ENCODE results near the gene SPATA46.

Gene SPATA46

DNA sequence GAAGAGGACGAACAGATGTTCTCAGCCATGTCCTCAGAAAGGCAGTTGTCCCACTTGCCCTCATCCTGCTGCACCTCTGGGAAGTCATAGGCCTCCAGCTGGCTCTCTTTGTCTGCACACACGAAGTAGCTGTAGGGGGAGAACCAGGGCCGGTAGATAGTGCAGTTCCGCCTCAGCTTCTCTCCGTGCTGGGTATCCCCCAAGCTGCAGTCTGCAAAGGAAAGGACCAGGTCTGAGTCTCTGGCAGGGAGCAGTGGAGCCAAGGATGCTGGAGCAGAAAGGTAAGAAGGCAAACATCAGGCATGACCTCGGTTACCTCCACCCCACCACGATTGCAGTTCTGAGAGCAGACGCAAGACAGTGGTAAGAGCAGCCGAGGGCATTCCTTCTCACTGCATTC is 2.2 kb downstream of the SPATA46 start (continued):
- TF ChIP-seq, protein P1, sequence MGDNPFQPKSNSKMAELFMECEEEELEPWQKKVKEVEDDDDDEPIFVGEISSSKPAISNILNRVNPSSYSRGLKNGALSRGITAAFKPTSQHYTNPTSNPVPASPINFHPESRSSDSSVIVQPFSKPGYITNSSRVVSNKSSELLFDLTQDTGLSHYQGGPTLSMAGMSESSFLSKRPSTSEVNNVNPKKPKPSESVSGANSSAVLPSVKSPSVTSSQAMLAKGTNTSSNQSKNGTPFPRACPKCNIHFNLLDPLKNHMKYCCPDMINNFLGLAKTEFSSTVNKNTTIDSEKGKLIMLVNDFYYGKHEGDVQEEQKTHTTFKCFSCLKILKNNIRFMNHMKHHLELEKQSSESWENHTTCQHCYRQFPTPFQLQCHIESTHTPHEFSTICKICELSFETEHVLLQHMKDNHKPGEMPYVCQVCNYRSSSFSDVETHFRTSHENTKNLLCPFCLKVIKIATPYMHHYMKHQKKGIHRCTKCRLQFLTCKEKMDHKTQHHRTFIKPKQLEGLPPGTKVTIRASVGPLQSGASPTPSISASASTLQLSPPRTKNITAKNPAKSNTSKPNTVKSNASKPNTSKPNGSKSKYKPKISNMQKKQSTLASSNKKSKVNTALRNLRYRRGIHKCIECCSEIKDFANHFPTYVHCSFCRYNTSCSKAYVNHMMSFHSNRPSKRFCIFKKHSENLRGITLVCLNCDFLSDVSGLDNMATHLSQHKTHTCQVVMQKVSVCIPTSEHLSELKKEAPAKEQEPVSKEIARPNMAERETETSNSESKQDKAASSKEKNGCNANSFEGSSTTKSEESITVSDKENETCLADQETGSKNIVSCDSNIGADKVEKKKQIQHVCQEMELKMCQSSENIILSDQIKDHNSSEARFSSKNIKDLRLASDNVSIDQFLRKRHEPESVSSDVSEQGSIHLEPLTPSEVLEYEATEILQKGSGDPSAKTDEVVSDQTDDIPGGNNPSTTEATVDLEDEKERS (tag by site-specific recombination; IDR thresholded peaks at IDR 0.05) = no peak
- no peak for TF ChIP-seq ZNF350 (tag by site-specific recombination; IDR thresholded peaks at IDR 0.05)
- TF ChIP-seq ZNF585B (tag by site-specific recombination; IDR thresholded peaks at IDR 0.05) = no peak
- TF ChIP-seq ZXDB (tag by site-specific recombination; IDR thresholded peaks at IDR 0.05) = no peak
- TF ChIP-seq, protein P2, sequence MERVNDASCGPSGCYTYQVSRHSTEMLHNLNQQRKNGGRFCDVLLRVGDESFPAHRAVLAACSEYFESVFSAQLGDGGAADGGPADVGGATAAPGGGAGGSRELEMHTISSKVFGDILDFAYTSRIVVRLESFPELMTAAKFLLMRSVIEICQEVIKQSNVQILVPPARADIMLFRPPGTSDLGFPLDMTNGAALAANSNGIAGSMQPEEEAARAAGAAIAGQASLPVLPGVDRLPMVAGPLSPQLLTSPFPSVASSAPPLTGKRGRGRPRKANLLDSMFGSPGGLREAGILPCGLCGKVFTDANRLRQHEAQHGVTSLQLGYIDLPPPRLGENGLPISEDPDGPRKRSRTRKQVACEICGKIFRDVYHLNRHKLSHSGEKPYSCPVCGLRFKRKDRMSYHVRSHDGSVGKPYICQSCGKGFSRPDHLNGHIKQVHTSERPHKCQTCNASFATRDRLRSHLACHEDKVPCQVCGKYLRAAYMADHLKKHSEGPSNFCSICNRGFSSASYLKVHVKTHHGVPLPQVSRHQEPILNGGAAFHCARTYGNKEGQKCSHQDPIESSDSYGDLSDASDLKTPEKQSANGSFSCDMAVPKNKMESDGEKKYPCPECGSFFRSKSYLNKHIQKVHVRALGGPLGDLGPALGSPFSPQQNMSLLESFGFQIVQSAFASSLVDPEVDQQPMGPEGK (tag by site-specific recombination; IDR thresholded peaks at IDR 0.05) = no peak
- TF ChIP-seq, protein P3, sequence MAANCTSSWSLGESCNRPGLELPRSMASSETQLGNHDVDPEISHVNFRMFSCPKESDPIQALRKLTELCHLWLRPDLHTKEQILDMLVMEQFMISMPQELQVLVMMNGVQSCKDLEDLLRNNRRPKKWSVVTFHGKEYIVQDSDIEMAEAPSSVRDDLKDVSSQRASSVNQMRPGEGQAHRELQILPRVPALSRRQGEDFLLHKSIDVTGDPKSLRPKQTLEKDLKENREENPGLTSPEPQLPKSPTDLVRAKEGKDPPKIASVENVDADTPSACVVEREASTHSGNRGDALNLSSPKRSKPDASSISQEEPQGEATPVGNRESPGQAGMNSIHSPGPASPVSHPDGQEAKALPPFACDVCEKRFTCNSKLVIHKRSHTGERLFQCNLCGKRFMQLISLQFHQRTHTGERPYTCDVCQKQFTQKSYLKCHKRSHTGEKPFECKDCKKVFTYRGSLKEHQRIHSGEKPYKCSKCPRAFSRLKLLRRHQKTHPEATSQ (tag by site-specific recombination; IDR thresholded peaks at IDR 0.05) = no peak
- no peak for TF ChIP-seq ZNF10 (tag by site-specific recombination; IDR thresholded peaks at IDR 0.05)
- no peak for TF ChIP-seq ZNF394 (tag by site-specific recombination; IDR thresholded peaks at IDR 0.05; ENCODE audit: borderline replicate concordance)
- TF ChIP-seq, protein P4, sequence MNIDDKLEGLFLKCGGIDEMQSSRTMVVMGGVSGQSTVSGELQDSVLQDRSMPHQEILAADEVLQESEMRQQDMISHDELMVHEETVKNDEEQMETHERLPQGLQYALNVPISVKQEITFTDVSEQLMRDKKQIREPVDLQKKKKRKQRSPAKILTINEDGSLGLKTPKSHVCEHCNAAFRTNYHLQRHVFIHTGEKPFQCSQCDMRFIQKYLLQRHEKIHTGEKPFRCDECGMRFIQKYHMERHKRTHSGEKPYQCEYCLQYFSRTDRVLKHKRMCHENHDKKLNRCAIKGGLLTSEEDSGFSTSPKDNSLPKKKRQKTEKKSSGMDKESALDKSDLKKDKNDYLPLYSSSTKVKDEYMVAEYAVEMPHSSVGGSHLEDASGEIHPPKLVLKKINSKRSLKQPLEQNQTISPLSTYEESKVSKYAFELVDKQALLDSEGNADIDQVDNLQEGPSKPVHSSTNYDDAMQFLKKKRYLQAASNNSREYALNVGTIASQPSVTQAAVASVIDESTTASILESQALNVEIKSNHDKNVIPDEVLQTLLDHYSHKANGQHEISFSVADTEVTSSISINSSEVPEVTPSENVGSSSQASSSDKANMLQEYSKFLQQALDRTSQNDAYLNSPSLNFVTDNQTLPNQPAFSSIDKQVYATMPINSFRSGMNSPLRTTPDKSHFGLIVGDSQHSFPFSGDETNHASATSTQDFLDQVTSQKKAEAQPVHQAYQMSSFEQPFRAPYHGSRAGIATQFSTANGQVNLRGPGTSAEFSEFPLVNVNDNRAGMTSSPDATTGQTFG (tag by site-specific recombination; IDR thresholded peaks at IDR 0.05; ENCODE audit: borderline replicate concordance) = no peak
- TF ChIP-seq ZNF23 (tag by site-specific recombination; IDR thresholded peaks at IDR 0.05; ENCODE audit: borderline replicate concordance) = no peak
- no peak for TF ChIP-seq HOXA7 (CRISPR knock-in tag; IDR thresholded peaks at IDR 0.05; ENCODE audit: borderline replicate concordance)

DNA sequence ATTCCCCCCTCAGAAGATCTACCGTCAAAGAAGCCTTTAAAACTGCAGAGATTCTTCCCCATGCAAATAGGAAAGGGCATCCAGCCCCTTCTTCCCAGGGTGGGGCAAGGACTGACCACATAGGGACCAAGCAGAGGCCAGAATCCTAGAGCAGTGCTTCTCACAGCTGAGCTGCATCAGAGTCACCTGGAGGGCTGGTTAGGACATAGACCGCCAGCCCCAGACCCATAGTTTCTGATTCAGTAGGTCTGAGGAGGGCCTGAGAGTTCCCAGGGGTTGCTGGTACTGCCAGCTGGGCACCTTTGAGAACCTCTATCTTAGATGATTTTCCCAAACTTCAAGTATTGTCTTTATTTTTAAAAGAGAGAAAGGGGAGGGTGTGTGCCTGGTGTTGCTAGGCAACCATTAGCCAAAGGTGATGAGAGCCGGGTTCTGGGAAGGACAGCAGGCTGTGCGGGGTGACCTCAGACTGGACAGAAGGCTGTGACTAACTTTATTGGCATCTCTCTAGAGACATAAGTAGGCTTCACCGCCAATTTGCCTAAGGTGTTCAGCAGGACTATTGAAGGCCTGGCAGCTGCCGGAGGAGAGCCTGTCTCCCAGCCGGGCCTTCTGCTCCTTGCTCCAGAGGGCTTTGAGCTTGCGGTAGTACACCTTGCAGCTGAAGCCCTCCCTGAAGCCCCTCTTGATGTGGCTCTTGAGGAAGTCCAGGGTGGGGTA is 3.0 kb downstream of the SPATA46 start:
- no peak overlapping the region for H3K27ac ChIP-seq (ENCODE audit: extremely low read depth, low read depth, low read length)
- POLR2A ChIA-PET = no interaction called here
- H3K36me3 ChIP-seq (ENCODE audit: control insufficient read depth in 2 of 2, insufficient read depth in 1 of 2, low read length in 2 of 2) = no peaks in the 10 kb centered on the region; a peak in 1 of 3 replicates
- H3K9me3 ChIP-seq (ENCODE audit: control insufficient read depth, insufficient read depth, low read depth, low read length) = no peaks in the 10 kb centered on the region
- H3K4me3 ChIP-seq (ENCODE audit: low read depth, low read length) = no peak overlapping the region
- H3K4me1 ChIP-seq (ENCODE audit: control insufficient read depth, insufficient read depth, low read length) = no peaks in the 10 kb centered on the region
- CTCF ChIA-PET = no interaction called here
- TF ChIP-seq, protein P5, sequence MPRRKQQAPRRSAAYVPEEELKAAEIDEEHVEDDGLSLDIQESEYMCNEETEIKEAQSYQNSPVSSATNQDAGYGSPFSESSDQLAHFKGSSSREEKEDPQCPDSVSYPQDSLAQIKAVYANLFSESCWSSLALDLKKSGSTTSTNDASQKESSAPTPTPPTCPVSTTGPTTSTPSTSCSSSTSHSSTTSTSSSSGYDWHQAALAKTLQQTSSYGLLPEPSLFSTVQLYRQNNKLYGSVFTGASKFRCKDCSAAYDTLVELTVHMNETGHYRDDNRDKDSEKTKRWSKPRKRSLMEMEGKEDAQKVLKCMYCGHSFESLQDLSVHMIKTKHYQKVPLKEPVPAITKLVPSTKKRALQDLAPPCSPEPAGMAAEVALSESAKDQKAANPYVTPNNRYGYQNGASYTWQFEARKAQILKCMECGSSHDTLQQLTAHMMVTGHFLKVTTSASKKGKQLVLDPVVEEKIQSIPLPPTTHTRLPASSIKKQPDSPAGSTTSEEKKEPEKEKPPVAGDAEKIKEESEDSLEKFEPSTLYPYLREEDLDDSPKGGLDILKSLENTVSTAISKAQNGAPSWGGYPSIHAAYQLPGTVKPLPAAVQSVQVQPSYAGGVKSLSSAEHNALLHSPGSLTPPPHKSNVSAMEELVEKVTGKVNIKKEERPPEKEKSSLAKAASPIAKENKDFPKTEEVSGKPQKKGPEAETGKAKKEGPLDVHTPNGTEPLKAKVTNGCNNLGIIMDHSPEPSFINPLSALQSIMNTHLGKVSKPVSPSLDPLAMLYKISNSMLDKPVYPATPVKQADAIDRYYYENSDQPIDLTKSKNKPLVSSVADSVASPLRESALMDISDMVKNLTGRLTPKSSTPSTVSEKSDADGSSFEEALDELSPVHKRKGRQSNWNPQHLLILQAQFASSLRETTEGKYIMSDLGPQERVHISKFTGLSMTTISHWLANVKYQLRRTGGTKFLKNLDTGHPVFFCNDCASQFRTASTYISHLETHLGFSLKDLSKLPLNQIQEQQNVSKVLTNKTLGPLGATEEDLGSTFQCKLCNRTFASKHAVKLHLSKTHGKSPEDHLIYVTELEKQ (tag by site-specific recombination; IDR thresholded peaks at IDR 0.05; ENCODE audit: borderline replicate concordance) = no peak
- TF ChIP-seq ZNF792 (tag by site-specific recombination; IDR thresholded peaks at IDR 0.05) (no peak), HOXC10 (CRISPR knock-in tag; IDR thresholded peaks at IDR 0.05) (no peak), ZNF629 (tag by site-specific recombination; IDR thresholded peaks at IDR 0.05) (no peak), ZNF266 (tag by site-specific recombination; IDR thresholded peaks at IDR 0.05; ENCODE audit: low read depth) (no peak), ZIC2 (tag by site-specific recombination; IDR thresholded peaks at IDR 0.05) (no peak), HOXD13 (CRISPR knock-in tag; IDR thresholded peaks at IDR 0.05; ENCODE audit: borderline replicate concordance) (no peak)
- TF ChIP-seq, protein P6, sequence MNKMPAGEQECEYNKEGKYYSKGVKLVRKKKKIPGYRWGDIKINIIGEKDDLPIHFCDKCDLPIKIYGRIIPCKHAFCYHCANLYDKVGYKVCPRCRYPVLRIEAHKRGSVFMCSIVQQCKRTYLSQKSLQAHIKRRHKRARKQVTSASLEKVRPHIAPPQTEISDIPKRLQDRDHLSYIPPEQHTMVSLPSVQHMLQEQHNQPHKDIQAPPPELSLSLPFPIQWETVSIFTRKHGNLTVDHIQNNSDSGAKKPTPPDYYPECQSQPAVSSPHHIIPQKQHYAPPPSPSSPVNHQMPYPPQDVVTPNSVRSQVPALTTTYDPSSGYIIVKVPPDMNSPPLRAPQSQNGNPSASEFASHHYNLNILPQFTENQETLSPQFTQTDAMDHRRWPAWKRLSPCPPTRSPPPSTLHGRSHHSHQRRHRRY (tag by site-specific recombination; IDR thresholded peaks at IDR 0.05) = no peak
- TF ChIP-seq, protein P4 (tag by site-specific recombination; IDR thresholded peaks at IDR 0.05; ENCODE audit: borderline replicate concordance) = no peak

Measured in HEK293 (cell line).